Measurements from ENCODE around the gene HELT. TPM values are rescaled to one million over a fixed set of nuclear protein-coding genes. Genes with fewer than 3 reads are reported as not detected.
A peak's percentile ranks its signal among the peaks of the same experiment; 100 is the strongest.
"Not testable (repeated sequence)": the region's sequence is repeated elsewhere in the genome, so short reads cannot be mapped to it uniquely, and the experiment has no call there.

Gene HELT
- total RNA-seq, 1 donor from 2014 or later, result not detected

DNA sequence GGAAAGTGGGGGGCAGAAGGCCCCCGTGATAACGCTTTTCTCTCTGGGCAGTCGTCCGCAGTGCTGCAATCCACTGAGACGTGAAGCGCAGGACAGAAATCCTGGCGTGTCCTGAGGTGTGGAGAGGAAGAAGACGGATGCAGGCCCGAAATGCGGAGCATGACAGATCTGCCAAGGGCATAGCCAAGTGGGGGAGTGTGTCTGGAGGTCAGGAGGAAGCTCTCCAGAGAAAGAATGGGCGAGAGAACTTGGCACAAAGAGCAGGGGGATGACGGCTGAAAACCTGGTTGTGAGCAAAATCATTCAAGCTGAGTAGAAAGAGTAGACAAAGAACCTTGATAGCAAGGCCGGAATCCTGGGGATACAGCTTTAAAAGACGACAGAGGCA, 23.7 kb upstream of the HELT start:
- ATAC-seq (ENCODE audit: poor library complexity) (no peak), DNase-seq (no peak)

DNA sequence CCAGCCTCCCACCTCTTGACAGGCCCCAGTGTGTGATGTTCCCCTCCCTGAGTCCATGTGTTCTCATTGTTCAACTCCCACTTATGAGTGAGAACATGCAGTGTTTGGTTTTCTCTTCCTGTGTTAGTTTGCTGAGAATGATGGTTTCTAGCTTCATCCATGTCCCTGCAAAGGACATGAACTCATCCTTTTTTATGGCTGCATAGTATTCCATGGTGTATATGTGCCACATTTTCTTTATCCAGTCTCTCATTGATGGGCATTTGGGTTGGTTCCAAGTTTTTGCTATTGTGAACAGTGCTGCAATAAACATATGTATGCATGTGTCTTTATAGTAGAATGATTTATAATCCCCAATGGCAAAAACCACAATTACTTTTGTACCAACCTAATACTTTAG, 20.6 kb upstream of the HELT start:
- intact Hi-C loops (cut with DNase I); DNase-seq; ATAC-seq (ENCODE audit: poor library complexity): not testable (repeated sequence)

More for the DNA sequence above, 23.7 kb upstream of the HELT start:
- intact Hi-C loops (cut with DNase I), result no loop called here

DNA sequence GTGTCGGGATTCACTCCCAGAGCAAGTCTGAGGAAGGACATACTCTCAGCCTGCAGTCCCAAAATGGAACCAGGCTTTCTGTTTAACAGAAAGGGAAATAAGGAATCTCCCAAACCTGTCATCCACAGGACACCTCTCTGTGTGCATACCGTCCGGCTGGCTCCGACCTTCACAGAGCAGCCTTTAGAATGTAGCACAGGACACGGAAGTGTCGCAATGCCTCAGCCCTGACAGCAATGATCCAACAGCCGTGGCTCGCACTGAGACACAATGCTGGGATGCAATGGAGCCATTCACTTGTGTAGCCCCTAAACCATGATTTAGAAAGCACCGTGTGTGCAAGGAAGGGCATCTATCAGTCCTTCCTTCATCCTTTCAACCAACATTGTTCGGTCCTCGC, 15.5 kb upstream of the HELT start:
- intact Hi-C loops (cut with DNase I), result no loop called here
- DNase-seq, result no peak
- no peak for ATAC-seq (ENCODE audit: poor library complexity)

DNA sequence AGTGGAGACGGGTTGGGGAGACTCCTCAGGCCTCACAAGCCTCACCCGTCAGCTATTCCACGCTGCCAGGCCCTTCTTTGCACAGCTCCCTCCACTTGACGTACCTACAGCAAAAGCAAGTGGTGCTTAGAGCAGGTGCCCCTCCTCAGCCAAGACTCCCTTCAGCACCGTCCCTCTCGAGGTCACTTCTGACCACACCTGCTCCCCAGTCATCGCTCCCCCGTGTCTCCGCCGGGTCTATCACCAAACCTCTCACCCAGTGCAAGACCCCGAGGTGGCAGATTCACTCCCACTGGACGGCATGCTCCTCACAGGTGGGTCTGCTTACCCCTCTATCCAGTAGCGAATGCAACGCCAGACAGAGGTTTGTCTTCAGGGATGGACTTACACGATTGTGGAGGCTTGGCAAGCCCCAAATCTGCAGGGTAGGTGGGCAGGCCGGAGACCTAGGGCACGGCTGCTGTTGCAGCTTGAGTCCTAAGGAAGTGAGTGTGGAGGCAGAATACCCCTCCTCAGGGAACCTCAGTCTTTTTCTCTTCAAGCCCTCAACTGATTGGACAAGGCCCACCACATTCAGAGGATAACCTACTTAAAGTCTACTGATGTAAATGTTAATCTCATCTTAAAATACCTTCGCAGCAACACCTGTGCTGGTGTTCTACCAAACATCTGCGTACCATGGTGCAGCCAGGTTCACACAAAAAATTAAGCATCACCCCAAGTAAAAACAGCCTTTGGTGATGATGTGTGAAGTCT, 14.5 kb upstream of the HELT start:
- DNase-seq, result no peak
- no peak for ATAC-seq (ENCODE audit: poor library complexity)
- intact Hi-C loops (cut with DNase I), result no loop called here

DNA sequence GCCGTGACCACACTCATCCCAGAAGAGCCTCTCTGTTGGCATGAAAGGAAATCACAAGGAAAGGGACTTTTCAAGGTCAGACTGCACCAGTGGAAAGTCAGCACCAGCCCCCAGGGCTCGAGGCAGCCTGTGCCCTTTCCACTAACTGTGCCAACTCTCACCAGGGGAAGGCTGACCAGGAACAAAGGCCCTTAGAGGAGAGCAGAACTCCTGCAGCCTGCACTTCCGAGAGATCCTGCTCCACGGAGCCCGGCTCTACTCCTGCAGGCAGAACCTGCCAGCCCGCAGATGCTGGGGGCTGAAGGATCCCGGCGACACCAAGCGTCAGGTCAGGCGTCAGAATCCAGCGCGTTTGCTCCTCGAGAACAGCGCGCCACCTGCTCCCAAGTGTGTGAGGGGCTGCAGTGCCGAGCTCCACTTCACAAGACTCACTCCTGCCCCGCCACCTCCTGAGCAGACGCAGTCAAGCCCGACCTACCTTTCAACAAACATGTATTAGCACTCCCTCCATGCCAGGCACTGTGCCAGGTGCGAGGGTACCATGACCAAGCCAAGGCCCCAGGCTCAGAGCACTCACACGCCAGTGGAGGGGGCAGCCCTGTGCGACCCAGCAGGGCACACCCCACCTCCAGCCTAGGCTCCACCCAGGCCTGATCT, 13.6 kb upstream of the HELT start:
- intact Hi-C loops (cut with DNase I), result no loop called here
- ATAC-seq (ENCODE audit: poor library complexity), result peak; percentile 78
- DNase-seq, result peak; percentile 52

DNA sequence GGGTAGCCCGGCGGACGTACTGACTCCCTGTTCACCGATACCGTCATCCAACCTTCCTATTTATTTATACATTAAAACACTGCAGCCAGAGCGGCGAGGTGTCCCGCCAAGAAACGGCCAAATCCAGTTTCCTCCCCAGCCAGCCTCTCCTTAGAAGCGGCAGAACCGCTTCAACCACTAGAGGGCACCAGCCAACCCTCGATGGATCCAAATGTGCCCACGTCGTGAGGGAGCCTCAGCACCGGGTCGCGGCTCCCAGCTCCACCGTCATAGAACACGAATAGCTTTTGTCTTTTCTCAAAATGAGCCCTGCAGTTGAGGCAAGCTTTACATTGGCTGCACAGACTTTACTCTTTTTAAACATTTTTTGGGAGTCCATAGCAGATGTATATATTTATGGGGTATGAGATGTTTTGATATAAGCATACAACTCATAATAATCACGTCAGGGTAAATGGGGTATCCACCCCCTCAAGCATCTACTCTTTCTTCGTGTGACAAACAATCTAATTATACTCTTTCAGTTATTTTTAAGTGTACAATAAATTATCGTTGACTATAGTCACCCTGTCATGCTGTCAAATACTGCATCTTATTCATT, 13.0 kb upstream of the HELT start:
- peak; percentile 98 for ATAC-seq (ENCODE audit: poor library complexity)
- DNase-seq, result peak; percentile 89
- intact Hi-C loops (cut with DNase I), result no loop called here

DNA sequence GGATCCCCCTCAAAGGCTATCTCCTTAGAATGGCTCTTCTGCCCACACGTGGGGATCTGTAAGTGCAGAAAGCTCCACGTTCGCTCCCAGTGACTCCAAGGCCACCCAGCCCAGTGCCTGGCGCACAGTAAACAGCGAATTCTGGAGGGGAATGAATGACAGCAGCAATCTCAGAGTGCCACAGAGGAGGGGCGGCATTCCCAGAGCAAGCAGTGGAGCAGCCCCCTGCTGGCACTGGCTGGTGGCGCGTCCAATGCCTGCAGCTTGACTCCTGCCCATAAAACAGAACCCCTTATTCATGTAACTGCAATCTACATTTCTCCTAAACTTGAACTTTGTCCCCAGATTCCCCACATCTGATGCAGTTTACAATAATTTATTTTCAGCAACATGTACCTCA, 6.9 kb upstream of the HELT start:
- intact Hi-C loops (cut with DNase I), result no loop called here
- DNase-seq, result no peak
- ATAC-seq (ENCODE audit: poor library complexity), result no peak

DNA sequence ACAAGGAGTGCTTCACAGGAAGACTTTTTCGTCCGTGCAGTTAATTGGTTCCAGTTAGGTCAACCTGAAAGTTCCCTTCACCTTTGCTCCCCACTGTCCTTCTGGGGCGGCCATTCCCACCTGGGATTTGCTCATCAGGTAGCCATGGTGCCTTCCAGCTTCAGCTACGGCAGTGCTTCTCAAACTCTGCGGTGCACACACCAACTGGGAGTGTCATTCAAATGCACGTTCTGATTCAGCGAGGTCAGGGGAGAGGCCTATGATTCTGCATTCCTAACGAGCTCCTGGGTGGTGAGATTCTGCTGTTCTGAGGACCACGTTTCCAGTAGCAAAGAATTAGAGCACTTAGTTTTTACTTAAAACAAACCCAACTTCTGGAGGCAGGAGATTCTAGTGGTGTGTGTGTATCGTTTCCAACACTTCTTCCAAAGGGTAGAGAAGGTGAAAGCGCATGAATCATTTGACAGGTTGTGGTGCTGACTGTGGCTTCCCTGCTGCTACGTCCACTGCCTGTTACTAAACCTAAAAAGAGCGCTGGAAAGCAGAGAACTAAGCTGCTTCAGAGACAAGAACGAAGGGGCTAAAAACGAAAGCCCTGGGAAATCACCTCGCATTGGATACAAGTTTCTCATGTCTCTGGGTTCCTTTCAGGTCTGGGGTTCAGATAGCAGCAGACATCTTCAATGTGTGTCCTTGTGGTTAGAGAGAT, 4.7 kb upstream of the HELT start:
- DNase-seq (no peak), ATAC-seq (ENCODE audit: poor library complexity) (no peak)
- intact Hi-C loops (cut with DNase I), result no loop called here

DNA sequence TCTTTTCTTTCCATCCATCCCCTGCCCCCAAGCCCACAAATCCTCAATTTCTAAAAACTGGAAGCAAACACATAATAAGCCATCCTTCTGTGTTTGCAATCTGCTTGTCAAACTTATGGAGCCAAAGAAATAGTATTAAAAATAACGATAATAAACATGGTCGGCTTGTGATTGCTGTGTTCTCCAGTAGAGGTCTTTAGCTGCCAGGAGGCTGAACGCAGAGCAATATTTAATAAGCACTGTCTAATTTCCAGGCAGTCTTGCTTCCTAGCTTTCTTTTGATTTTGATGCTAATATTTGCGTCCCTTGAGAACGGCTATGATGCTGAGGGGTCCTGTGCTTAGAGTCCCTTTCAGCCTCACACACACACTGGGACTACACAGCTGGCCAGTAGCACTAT, 3.2 kb upstream of the HELT start:
- DNase-seq (no peak), ATAC-seq (ENCODE audit: poor library complexity) (no peak)
- intact Hi-C loops (cut with DNase I), result no loop called here

DNA sequence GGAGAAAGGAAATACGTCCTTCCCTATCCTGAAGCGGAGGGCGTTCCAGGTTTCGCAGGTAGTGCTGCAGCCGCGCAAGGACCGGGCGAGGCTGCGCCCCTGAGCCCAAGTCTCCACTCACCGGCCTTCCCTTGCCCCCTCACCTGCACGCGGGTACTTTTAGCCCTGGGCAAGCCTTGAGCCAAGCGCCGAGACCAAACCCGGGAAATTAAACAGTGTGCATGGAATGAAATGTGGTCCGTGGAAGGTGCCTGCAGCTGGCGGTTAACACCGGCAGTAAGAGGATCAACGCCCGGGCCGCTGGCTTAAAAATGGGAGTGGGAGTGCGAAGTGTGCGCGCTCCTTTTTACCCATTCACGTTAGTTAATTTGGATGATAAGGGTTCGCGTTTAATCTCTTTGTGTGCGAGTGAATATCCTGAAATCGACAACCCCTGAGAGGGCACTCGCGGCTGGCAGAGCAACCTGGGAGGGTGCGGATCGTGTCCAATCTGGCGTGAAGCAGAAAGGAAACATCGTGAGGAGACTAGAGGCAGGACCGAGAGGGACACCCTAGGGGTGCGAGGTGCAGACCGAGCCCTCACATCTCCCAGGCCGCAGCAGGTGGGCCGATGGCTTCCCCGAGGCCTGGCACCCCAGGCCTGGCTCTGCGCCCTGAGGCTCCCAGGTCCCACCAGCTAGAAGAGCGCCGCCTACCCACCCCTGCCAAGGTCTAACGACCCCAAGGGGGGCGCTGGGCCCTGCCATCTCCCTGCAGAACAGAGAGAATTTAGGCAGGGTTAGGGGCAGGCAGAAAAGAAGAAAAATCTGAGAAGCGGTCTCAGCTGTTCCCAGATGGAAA, 2.0 kb upstream of the HELT start:
- ATAC-seq (ENCODE audit: poor library complexity), result no peak
- intact Hi-C loops (cut with DNase I), result no loop called here
- DNase-seq, result no peak

DNA sequence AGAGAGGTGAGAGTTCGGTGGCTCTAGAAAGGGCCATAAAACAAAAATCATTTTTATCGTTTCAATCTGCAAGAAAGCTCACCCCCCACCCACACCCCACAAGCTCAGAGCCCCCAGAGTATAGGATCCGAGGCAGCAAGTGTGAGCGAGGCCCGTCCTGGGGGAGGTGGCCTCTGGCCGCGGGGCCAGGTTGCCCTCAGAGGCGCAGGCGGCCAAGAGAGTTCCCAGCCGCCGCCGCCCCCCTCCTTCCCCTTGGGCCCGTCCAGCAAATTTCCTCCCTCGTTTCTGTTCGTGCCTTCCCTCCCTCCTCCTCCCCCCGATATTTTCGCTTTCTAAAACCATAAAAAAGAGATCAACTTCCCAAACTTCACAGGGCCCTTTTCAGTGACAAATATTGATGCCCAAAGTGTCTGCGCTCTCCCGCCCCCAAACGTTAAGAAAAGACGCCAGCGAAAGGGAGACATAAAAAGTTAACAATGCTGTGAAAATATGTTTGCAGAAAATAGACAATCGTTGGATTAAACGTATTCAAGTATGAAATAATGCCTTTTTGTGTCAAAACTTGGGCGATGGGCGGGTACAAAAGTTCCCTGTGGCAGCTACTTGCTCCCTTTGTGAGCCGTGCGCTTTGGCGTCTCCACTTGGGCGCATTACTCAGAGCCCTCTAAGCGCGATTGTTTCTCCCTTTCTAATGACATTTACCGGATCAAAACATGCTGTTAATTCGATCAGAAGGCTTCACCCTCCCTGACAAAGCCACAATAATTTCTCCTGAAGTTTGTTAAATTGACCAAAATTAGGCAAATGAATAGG, 1.1 kb upstream of the HELT start:
- intact Hi-C loops (cut with DNase I), result no loop called here
- ATAC-seq (ENCODE audit: poor library complexity) (no peak), DNase-seq (no peak)

DNA sequence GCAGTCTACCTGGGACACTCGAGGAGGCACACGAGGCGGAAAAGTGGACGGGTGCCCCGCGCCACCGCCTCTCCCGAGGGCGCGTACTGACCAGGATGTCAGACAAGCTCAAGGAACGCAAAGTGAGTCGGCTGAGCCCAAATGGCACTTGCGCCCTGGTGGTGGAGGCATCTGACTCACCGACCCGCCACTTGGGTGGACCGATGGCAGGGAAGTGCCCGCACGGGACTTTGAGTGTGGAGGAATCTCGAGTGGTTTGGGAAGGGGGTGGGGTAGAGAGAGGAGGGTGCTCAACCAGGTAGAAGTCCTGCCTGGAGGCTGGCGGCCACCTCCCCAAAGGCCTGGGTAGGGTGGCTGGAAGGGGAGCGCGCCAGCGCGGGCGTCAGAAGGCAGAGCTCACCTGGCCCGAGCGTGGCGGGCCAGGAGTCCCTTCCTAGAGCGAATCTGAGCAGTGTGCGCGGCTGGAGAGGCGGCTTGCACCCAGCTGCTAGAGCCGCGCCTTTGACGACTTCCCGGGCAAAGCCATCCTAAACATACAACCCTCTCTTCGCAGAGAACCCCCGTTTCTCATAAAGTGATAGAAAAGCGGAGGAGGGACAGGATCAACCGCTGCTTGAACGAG, 655 bp downstream of the HELT start:
- intact Hi-C loops (cut with DNase I), result no loop called here
- DNase-seq (no peak), ATAC-seq (ENCODE audit: poor library complexity) (no peak)

DNA sequence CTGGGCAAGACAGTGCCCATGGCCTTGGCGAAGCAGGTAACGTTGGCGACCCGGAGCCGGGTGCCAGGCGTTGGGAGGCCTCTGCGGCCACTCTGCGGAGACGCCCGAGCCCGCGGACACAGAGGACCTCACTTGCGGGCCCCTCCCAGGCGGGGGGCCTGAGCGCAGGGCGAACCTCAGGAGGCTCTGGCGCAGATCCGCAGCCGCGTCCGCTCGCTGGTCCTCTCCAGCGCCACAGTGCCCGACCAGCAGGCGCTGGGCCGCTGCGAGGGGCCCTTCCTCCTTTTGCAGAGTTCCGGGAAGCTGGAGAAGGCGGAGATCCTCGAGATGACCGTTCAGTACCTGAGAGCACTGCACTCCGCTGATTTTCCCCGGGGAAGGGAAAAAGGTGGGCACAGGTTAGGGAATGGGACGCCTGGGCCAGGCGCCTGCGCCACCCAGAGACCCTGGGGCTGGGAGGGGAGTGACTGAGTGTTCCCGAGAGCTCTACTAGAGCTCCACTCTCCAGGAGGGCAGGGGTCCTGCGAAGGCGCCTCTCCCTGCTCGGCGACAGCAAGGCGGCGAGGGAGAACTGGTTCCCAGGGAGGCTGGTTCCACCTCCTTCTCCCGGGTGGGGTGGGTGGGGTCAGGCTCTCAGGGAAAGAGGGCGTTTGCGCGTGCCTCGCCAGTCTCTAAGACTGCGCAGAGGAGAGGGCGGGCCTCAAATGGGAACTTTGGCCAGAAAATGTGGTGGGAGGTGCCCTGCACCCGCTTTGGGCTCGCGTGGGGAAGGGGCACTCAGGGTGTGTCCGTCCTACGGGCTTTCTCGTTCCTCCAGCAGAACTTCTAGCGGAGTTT, 1.4 kb downstream of the HELT start:
- intact Hi-C loops (cut with DNase I), result no loop called here
- DNase-seq (no peak), ATAC-seq (ENCODE audit: poor library complexity) (no peak)

DNA sequence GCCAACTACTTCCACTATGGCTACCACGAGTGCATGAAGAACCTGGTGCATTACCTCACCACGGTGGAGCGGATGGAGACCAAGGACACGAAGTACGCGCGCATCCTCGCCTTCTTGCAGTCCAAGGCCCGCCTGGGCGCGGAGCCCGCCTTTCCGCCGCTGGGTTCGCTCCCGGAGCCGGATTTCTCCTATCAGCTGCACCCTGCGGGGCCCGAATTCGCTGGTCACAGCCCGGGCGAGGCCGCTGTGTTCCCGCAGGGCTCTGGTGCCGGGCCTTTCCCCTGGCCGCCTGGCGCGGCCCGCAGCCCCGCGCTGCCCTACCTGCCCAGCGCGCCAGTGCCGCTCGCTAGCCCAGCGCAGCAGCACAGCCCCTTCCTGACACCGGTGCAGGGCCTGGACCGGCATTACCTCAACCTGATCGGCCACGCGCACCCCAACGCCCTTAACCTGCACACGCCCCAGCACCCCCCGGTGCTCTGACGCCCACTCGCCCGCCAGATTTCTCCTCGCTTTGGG, 2.1 kb downstream of the HELT start:
- no peak for ATAC-seq (ENCODE audit: poor library complexity)
- intact Hi-C loops (cut with DNase I), result no loop called here
- no peak for DNase-seq

DNA sequence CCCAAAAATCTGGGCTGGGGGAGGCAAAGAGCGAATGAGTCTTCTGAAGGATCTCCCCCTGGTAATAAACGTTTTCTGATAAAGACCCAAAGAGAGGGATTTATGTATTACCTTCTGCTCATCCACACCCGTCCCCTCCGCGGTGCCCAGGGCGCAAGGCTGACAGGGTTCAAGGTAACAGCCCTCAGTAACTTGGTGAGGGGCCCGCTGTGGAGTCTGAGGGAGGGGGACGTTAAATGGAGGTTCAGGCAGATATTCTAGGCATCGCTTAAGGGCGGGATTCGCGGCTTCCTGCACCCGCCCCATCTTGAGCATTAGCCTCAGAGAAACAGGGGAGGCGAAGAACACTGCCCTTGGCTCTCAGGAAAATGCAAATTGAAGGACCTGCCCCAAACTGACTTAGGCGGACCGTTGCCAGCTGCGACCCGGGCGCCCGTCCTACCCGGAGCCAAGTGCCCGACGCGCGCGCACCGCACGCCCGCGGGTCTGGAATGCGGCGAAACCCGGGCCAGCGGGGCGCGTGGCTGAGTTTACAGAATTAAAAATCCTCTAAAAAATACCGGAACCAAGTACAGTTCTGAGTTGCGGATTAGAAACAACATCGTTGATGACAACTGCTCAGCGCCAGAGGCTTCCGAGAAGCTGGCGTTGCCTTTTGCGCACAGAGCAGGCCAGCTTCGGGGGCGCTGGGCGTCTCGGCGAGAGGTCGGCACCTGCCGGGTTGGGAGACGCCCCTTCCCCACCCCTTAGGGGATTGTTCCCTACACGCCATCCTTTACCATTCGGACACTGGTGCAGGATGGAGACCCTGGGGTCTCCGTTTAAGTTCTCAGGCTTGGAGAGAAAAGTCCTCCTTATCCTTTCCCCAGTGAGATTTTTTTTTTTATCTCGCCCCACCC, 2.8 kb downstream of the HELT start:
- no peak for ATAC-seq (ENCODE audit: poor library complexity)
- intact Hi-C loops (cut with DNase I), result no loop called here

DNA sequence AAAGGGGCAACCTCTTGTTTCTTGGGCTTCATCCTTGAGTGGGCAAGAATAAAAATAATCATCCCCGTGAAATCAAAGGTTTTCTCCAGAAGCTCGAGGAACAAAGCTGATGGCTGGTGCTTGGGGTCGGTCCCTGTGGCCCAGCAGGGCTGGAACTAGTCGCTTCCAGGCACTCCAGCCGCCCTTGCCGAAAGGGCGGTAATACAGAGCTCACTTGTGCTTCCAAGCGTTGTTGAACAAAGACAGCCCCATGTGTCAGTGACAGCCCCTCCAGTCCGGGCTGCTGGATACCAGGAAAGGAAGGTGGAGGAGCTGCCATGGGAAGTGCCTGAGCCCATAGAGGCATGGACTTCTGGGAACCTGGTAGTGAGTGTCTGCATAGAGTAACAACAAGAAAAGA, 5.2 kb downstream of the HELT start:
- ATAC-seq (ENCODE audit: poor library complexity) (no peak), DNase-seq (no peak)
- intact Hi-C loops (cut with DNase I), result no loop called here

More for the DNA sequence above, 2.8 kb downstream of the HELT start:
- DNase-seq, result no peak
